ENCODE results near the gene IGFBP4. TPM values are rescaled to one million over a fixed set of nuclear protein-coding genes. Genes with fewer than 3 reads are reported as not detected.

Gene IGFBP4
- total and polyA plus RNA-seq, 2 of the 4 experiments (the other 2 are of a cell fraction): 308 to 1,187 TPM

- Histone ChIP-seq H3K4me1 (ENCODE audit: control insufficient read depth, insufficient read depth, low read length) (peaks cover 42% of the 10 kb centered on the region), H3K23ac (ENCODE audit: low read depth, low read length) (peak overlapping the region; percentile 39; the same call in 1 of the 2 replicates), H3K79me1 (ENCODE audit: low read depth in 1 of 2, low read length in 2 of 2) (peaks cover 0 to 13% of the 10 kb centered on the region in 2 experiments; a peak in 3 of 4 replicates), H3K4me2 (ENCODE audit: low read depth, low read length) (no peak overlapping the region), H3K9ac (ENCODE audit: low read depth, low read length) (peak overlapping the region; percentile 41), H2BK5ac (ENCODE audit: low read depth, low read length, poor library complexity, severe bottlenecking) (peak overlapping the region; percentile 74), H2BK15ac (ENCODE audit: low read depth, low read length) (peak overlapping the region; percentile 78), H4K8ac (ENCODE audit: low read depth in 2 of 2, low read length in 2 of 2) (peak overlapping the region; percentile 87 to 97), H3K4ac (ENCODE audit: low read depth, low read length) (peak overlapping the region; percentile 97), H3K18ac (ENCODE audit: low read depth, low read length) (peak overlapping the region; percentile 75), H2BK20ac (ENCODE audit: low read depth, low read length) (peak overlapping the region; percentile 93), H4K5ac (ENCODE audit: low read depth, low read length) (peak overlapping the region; percentile 93), H4K91ac (ENCODE audit: insufficient read depth, low read depth, low read length) (peak overlapping the region; percentile 96), H2AFZ (replicated peaks; ENCODE audit: low read length, poor library complexity) (peak overlapping the region; percentile 90), H3K27ac (ENCODE audit: insufficient read depth, low read length) (peak overlapping the region; percentile 49), H3K36me3 (ENCODE audit: control insufficient read depth, insufficient read depth, low read length) (no peaks in the 10 kb centered on the region), H3K9me3 (ENCODE audit: control insufficient read depth, insufficient read depth, low read length) (no peaks in the 10 kb centered on the region), H3K14ac (replicated peaks; ENCODE audit: low read depth, low read length) (peak overlapping the region; percentile 95), H2AK5ac (ENCODE audit: low read depth, low read length) (peak overlapping the region; percentile 98), H2BK120ac (ENCODE audit: low read depth, low read length) (peak overlapping the region; percentile 96), H2AK9ac (replicated peaks; ENCODE audit: low read depth, low read length, poor library complexity) (peak overlapping the region; percentile 90), H3K56ac (ENCODE audit: extremely low read depth, insufficient read depth, low read length) (0 out of 2 replicates have a peak overlapping the region, but pooled peaks have one; percentile 19), H4K20me1 (ENCODE audit: insufficient read depth, low read length) (no peaks in the 10 kb centered on the region), H3K4me3 (ENCODE audit: insufficient read depth, low read depth, low read length) (no peak overlapping the region), H3K27me3 (ENCODE audit: control insufficient read depth, insufficient read depth, low read length) (no peaks in the 10 kb centered on the region), H3K9me1 (ENCODE audit: insufficient read depth, low read length) (peaks cover 31% of the 10 kb centered on the region)
- intact Hi-C loops (cut with micrococcal nuclease): no loop called here
- ATAC-seq (ENCODE audit: low read depth) (peak; percentile 47), DNase-seq (peak; percentile 81)
- dilution Hi-C loops (cut with HindIII; ENCODE audit: low sequenced_read_pairs, unreplicated experiment): no loop called here
- BruUV-seq (replicated peaks): no TSS peak
- WGBS, 2 experiments (ENCODE audit: extremely low coverage in 2 of 2, insufficient read length in 1 of 2): 100% methylated on average over 1 of the region's 5 CpGs; no CpG with 5 or more reads in 1 of the 2 experiments
- TF ChIP-seq MAFK (IDR thresholded peaks at IDR 0.05; ENCODE audit: low read depth, low read length) (no peak), CEBPB (IDR thresholded peaks at IDR 0.05; ENCODE audit: low read depth, low read length) (peak; percentile 81), BHLHE40 (IDR thresholded peaks at IDR 0.05; ENCODE audit: low read depth, low read length) (no peak; the same call in 1 of the 2 replicates), MAZ (IDR thresholded peaks at IDR 0.05; ENCODE audit: borderline replicate concordance, low read depth, low read length) (peak; percentile 40; the same call in 1 of the 2 replicates), RAD21 (IDR thresholded peaks at IDR 0.05; ENCODE audit: low read length) (peak; percentile 13; the same call in 1 of the 2 replicates), POLR2A (IDR thresholded peaks at IDR 0.05; ENCODE audit: low read depth, low read length) (no peak)
- TF ChIP-seq, protein P1, sequence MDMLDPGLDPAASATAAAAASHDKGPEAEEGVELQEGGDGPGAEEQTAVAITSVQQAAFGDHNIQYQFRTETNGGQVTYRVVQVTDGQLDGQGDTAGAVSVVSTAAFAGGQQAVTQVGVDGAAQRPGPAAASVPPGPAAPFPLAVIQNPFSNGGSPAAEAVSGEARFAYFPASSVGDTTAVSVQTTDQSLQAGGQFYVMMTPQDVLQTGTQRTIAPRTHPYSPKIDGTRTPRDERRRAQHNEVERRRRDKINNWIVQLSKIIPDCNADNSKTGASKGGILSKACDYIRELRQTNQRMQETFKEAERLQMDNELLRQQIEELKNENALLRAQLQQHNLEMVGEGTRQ (IDR thresholded peaks at IDR 0.05; ENCODE audit: low read depth, low read length): peak; percentile 15; the same call in 1 of the 2 replicates
- POLR2A ChIA-PET (ENCODE audit: unreplicated experiment): interaction anchor here (1.0 kb wide), 1 partner anchor 59 kb away, joined by 3 read pairs; no protein-coding TSS in a partner anchor
- in situ Hi-C loops (cut with MboI; ENCODE audit: low sequenced_read_pairs): no loop called here
- CTCF ChIA-PET: interaction anchor here (0.6 to 1.3 kb wide), 6 partner anchors 14 to 975 kb away, joined by 3 to 6 read pairs (median 3); no protein-coding TSS in a partner anchor
Observed at GRCh38 chr17:40490289-40490853, 47.1 kb downstream of the IGFBP4 start.
